Measurements from ENCODE around the gene GDF9. TPM values are rescaled to one million over a fixed set of nuclear protein-coding genes. Genes with fewer than 3 reads are reported as not detected.

GDF9 gene
- total RNA-seq, 1 donor from 2014 or later = 0.88 TPM

DNA sequence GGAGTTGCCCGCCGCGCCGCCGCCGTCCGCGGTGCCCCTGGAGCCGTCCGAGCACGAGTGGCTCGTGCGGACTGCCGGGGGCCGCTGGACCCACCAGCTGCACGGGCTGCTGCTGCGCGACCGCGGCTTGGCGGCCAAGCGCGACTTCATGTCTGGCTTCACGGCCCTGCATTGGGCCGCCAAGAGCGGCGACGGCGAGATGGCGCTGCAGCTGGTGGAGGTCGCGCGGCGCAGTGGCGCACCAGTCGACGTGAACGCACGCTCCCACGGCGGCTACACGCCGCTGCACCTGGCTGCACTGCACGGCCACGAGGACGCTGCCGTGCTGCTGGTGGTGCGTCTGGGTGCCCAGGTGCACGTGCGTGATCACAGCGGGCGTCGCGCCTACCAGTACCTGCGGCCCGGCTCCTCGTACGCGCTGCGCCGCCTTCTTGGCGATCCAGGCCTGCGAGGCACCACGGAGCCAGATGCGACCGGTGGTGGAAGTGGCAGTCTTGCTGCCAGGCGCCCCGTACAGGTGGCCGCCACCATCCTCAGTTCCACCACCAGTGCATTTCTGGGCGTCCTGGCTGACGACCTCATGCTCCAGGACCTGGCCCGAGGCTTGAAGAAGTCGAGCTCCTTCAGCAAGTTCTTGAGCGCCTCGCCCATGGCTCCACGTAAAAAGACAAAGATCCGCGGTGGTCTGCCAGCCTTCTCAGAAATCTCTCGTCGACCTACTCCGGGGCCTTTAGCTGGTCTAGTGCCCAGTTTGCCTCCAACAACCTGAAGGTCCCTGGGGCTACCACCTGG, 51.6 kb downstream of the GDF9 start:
- TF ChIP-seq, protein P1, sequence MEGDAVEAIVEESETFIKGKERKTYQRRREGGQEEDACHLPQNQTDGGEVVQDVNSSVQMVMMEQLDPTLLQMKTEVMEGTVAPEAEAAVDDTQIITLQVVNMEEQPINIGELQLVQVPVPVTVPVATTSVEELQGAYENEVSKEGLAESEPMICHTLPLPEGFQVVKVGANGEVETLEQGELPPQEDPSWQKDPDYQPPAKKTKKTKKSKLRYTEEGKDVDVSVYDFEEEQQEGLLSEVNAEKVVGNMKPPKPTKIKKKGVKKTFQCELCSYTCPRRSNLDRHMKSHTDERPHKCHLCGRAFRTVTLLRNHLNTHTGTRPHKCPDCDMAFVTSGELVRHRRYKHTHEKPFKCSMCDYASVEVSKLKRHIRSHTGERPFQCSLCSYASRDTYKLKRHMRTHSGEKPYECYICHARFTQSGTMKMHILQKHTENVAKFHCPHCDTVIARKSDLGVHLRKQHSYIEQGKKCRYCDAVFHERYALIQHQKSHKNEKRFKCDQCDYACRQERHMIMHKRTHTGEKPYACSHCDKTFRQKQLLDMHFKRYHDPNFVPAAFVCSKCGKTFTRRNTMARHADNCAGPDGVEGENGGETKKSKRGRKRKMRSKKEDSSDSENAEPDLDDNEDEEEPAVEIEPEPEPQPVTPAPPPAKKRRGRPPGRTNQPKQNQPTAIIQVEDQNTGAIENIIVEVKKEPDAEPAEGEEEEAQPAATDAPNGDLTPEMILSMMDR (IDR thresholded peaks at IDR 0.05; ENCODE audit: insufficient read depth, low read length, poor library complexity, severe bottlenecking) = no peak
- H3K4me3 ChIP-seq (ENCODE audit: low read depth, low read length) = no peak overlapping the region
- peaks cover 32% of the 10 kb centered on the region for H3K27me3 ChIP-seq (ENCODE audit: control insufficient read depth, insufficient read depth, low read length)
- DNase-seq (ENCODE audit: low read depth) = no peak
- no peaks in the 10 kb centered on the region for H3K36me3 ChIP-seq (ENCODE audit: control insufficient read depth, insufficient read depth, low read length)

DNA sequence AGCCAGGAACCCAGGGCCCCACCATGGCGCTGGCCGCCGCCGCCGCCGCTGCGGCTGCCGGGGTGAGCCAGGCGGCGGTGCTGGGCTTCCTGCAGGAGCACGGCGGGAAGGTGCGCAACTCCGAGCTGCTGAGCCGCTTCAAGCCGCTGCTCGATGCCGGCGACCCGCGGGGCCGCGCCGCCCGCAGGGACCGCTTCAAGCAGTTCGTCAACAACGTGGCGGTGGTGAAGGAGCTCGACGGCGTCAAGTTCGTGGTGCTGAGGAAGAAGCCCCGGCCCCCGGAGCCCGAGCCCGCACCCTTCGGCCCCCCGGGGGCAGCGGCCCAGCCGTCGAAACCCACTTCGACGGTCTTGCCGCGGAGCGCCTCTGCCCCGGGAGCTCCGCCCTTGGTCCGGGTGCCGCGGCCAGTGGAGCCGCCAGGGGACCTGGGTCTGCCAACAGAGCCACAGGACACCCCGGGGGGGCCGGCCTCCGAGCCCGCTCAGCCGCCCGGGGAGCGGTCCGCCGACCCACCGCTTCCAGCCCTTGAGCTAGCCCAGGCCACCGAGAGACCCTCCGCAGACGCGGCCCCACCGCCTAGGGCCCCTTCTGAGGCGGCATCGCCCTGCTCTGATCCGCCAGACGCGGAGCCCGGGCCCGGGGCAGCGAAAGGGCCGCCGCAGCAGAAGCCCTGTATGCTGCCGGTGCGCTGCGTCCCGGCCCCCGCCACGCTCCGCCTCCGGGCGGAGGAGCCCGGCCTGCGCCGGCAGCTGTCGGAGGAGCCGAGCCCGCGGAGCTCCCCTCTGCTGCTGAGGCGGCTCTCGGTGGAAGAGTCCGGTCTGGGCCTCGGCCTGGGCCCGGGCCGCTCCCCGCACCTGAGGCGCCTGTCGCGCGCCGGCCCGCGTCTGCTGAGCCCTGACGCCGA, 52.4 kb downstream of the GDF9 start:
- H3K36me3 ChIP-seq (ENCODE audit: control insufficient read depth, insufficient read depth, low read length) = no peaks in the 10 kb centered on the region
- TF ChIP-seq, protein P1 (IDR thresholded peaks at IDR 0.05; ENCODE audit: insufficient read depth, low read length, poor library complexity, severe bottlenecking) = no peak
- DNase-seq (ENCODE audit: low read depth) = no peak
- peaks cover 33% of the 10 kb centered on the region for H3K27me3 ChIP-seq (ENCODE audit: control insufficient read depth, insufficient read depth, low read length)
- peak overlapping the region; percentile 16 for H3K4me3 ChIP-seq (ENCODE audit: low read depth, low read length)

DNA sequence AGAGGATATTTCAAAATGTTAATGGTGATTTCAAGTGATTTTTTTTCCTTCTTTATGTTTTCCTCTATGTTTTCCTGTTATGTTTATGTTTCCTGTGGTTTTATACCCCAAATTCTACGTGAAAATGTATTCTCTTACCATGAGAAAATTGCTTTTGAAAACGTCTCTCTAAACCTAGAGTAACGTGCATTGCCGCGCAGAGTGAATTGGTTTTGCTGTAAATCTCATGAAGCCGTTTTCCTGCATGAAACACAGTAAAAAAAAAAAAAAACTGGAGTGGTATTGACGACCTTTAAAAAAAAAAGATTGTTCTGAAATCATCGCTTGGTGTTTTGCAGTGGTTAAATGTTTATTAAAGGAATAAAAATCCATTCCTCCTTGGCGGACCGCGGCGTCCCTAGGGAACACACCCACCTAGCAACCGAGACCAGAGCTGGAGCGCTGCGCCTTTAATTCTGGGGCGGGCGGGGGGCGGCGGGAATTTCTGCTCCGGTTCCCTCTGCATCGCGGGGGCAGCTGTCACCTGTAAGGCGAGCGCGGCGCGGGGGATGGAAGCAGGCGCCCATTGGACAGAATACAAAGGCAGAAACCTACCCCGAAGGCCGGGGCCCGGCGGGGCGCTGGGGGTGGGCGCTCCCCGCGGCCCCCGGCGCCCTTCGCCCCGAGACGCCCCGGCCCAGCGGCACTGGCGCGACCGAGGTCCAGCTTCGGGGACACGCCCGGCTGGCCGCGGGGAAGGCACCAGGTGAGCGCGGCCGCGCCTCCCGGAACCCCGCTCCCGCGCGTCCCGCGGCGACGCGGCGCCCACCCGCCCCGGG, 53.3 kb downstream of the GDF9 start, which contains the start of gene SOWAHA:
Gene SOWAHA (plus strand): TSS at position 522 of the 818 bp plus-strand sequence. CDS start 320 bp downstream, outside the sequence.
- Histone ChIP-seq H3K36me3 (ENCODE audit: control insufficient read depth, insufficient read depth, low read length) (no peaks in the 10 kb centered on the region), H3K27me3 (ENCODE audit: control insufficient read depth, insufficient read depth, low read length) (peaks cover 34% of the 10 kb centered on the region), H3K4me3 (ENCODE audit: low read depth, low read length) (peak within 1 kb of the TSS; percentile 30)
- DNase-seq (ENCODE audit: low read depth) = no peak
- TF ChIP-seq, protein P1 (IDR thresholded peaks at IDR 0.05; ENCODE audit: insufficient read depth, low read length, poor library complexity, severe bottlenecking) = no peak

GRCh38 chr5:132812123-132812765, 54.0 kb downstream of the GDF9 start:
- Histone ChIP-seq H3K4me3 (ENCODE audit: low read depth, low read length) (no peak overlapping the region), H3K36me3 (ENCODE audit: control insufficient read depth, insufficient read depth, low read length) (no peaks in the 10 kb centered on the region), H3K27me3 (ENCODE audit: control insufficient read depth, insufficient read depth, low read length) (peaks cover 34% of the 10 kb centered on the region)
- TF ChIP-seq, protein P1 (IDR thresholded peaks at IDR 0.05; ENCODE audit: insufficient read depth, low read length, poor library complexity, severe bottlenecking) = no peak
- no peak for DNase-seq (ENCODE audit: low read depth)

Other genes starting within 250 kb of the GDF9 start
- gene IL13, start 208.3 kb downstream of the GDF9 start, total RNA-seq = not detected in 2 replicates
- not detected in 2 replicates for gene IL4, start 192.5 kb downstream of the GDF9 start, total RNA-seq
- gene KIF3A, start 128.9 kb downstream of the GDF9 start, total RNA-seq = 10.6 and 10.7 TPM in 2 replicates
- 0.42 and 1.6 TPM in 2 replicates for gene CCNI2, start 119.0 kb downstream of the GDF9 start, total RNA-seq
- gene SEPTIN8, start 89.2 kb downstream of the GDF9 start, total RNA-seq = 68.6 and 88.7 TPM in 2 replicates
- gene SOWAHA, start 53.2 kb downstream of the GDF9 start, total RNA-seq = 0.21 and 0.89 TPM in 2 replicates
- 6.7 and 9.8 TPM in 2 replicates for gene SHROOM1, start 35.8 kb downstream of the GDF9 start, total RNA-seq
- gene UQCRQ, start 173 bp upstream of the GDF9 start, total RNA-seq = 154 and 197 TPM in 2 replicates
- 0.25 and 0.34 TPM in 2 replicates for gene LEAP2, start 7.2 kb upstream of the GDF9 start, total RNA-seq
- gene AFF4, start 97.2 kb upstream of the GDF9 start, total RNA-seq = 69.0 and 76.7 TPM in 2 replicates
- 10.2 and 19.8 TPM in 2 replicates for gene ZCCHC10, start 160.1 kb upstream of the GDF9 start, total RNA-seq
- gene HSPA4, start 185.5 kb upstream of the GDF9 start, total RNA-seq = 79.6 and 95.9 TPM in 2 replicates